Loucy (cell line): ENCODE data around the gene EDIL3.

Experiments used
- H2AFZ ChIP-seq: fragments of 200-600 bp; sonication (generic); 2 replicates; pipeline ENCODE4 v1.6.0; 2016; ENCODE audit warnings: antibody characterized with exemption, mild to moderate bottlenecking, low read length, moderate library complexity
- H3F3A ChIP-seq: fragments of 200-600 bp; 2 replicates; pipeline ENCODE4 v1.6.0; 2016; ENCODE audit warnings: antibody characterized with exemption, low read depth, mild to moderate bottlenecking
- H3K27me3 ChIP-seq: fragments of 200-600 bp; sonication (generic); 2 replicates; pipeline ENCODE4 v1.6.1; 2014; ENCODE audit warnings: low read length, mild to moderate bottlenecking; ENCODE audit not compliant: insufficient read depth, poor library complexity, severe bottlenecking
- H3K36me3 ChIP-seq: fragments of 200-600 bp; sonication (generic); 2 replicates; pipeline ENCODE4 v1.6.1; 2016; ENCODE audit warnings: low read length; ENCODE audit not compliant: insufficient read depth
- H3K4me1 ChIP-seq: fragments of 200-600 bp; sonication (generic); 2 replicates; pipeline ENCODE4 v1.5.1; 2014; ENCODE audit warnings: low read length, mild to moderate bottlenecking; ENCODE audit not compliant: insufficient read depth, poor library complexity, severe bottlenecking
- H3K4me2 ChIP-seq: fragments of 200-600 bp; sonication (generic); 2 replicates; pipeline ENCODE4 v1.6.0; 2014; ENCODE audit warnings: antibody characterized with exemption, low read length, low read depth, mild to moderate bottlenecking; ENCODE audit not compliant: poor library complexity, severe bottlenecking
- H3K4me3 ChIP-seq: fragments of 200-600 bp; sonication (generic); 2 replicates; pipeline ENCODE4 v1.5.1; 2014; ENCODE audit warnings: low read length, mild to moderate bottlenecking, mixed read lengths; ENCODE audit not compliant: poor library complexity, severe bottlenecking
- H3K79me2 ChIP-seq: fragments of 200-600 bp; sonication (generic); 2 replicates; pipeline ENCODE4 v1.6.1; 2014; ENCODE audit warnings: low read length; ENCODE audit not compliant: insufficient read depth
- H3K9ac ChIP-seq: fragments of 200-600 bp; sonication (generic); 2 replicates; pipeline ENCODE4 v1.6.0; 2014; ENCODE audit warnings: mild to moderate bottlenecking, low read depth, low read length, moderate library complexity; ENCODE audit not compliant: poor library complexity, severe bottlenecking
- H3K9me2 ChIP-seq: fragments of 200-600 bp; sonication (generic); replicated peaks from 2 replicates; pipeline ENCODE4 v1.6.1; 2016; ENCODE audit warnings: low read depth, low read length, mixed read lengths
- H3K9me3 ChIP-seq: fragments of 200-600 bp; sonication (generic); 2 replicates; pipeline ENCODE4 v1.6.1; 2014; ENCODE audit warnings: mild to moderate bottlenecking, antibody characterized with exemption, low read length, low read depth; ENCODE audit not compliant: insufficient read depth
- H4K20me1 ChIP-seq: fragments of 200-600 bp; sonication (generic); 2 replicates; pipeline ENCODE4 v1.6.0; 2014; ENCODE audit warnings: antibody characterized with exemption, low read length, mild to moderate bottlenecking; ENCODE audit not compliant: insufficient read depth, poor library complexity, severe bottlenecking
- EZH2phosphoT487 ChIP-seq: fragments of 200-600 bp; IDR thresholded peaks from 2 replicates; pipeline ENCODE4 v1.6.1; 2018; ENCODE audit warnings: antibody characterized with exemption, mild to moderate bottlenecking, moderate library complexity, borderline replicate concordance
- TF ChIP-seq, protein P1 (sequence below): fragments of 200-600 bp; sonication (generic); conservative IDR thresholded peaks from 2 replicates; pipeline ENCODE4 v1.5.1; 2014; ENCODE audit warnings: mild to moderate bottlenecking, antibody characterized with exemption, low read length

EDIL3 gene

GRCh38 chr5:83921666-83922193 is 462.9 kb downstream of the EDIL3 start:
- Histone ChIP-seq H3K9me3 (no peaks in the 10 kb centered on the region), H3F3A (no peaks in the 10 kb centered on the region), H3K4me2 (no peak overlapping the region), H3K9ac (no peak overlapping the region), H3K27me3 (no peaks in the 10 kb centered on the region), H3K36me3 (no peaks in the 10 kb centered on the region), H3K9me2 (no peaks in the 10 kb centered on the region), H4K20me1 (no peaks in the 10 kb centered on the region), H2AFZ (no peak overlapping the region), H3K4me3 (no peak overlapping the region), H3K79me2 (no peaks in the 10 kb centered on the region), H3K4me1 (no peaks in the 10 kb centered on the region)
- TF ChIP-seq, protein P1, sequence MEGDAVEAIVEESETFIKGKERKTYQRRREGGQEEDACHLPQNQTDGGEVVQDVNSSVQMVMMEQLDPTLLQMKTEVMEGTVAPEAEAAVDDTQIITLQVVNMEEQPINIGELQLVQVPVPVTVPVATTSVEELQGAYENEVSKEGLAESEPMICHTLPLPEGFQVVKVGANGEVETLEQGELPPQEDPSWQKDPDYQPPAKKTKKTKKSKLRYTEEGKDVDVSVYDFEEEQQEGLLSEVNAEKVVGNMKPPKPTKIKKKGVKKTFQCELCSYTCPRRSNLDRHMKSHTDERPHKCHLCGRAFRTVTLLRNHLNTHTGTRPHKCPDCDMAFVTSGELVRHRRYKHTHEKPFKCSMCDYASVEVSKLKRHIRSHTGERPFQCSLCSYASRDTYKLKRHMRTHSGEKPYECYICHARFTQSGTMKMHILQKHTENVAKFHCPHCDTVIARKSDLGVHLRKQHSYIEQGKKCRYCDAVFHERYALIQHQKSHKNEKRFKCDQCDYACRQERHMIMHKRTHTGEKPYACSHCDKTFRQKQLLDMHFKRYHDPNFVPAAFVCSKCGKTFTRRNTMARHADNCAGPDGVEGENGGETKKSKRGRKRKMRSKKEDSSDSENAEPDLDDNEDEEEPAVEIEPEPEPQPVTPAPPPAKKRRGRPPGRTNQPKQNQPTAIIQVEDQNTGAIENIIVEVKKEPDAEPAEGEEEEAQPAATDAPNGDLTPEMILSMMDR, result no peak
- no peak for TF ChIP-seq EZH2phosphoT487

DNA sequence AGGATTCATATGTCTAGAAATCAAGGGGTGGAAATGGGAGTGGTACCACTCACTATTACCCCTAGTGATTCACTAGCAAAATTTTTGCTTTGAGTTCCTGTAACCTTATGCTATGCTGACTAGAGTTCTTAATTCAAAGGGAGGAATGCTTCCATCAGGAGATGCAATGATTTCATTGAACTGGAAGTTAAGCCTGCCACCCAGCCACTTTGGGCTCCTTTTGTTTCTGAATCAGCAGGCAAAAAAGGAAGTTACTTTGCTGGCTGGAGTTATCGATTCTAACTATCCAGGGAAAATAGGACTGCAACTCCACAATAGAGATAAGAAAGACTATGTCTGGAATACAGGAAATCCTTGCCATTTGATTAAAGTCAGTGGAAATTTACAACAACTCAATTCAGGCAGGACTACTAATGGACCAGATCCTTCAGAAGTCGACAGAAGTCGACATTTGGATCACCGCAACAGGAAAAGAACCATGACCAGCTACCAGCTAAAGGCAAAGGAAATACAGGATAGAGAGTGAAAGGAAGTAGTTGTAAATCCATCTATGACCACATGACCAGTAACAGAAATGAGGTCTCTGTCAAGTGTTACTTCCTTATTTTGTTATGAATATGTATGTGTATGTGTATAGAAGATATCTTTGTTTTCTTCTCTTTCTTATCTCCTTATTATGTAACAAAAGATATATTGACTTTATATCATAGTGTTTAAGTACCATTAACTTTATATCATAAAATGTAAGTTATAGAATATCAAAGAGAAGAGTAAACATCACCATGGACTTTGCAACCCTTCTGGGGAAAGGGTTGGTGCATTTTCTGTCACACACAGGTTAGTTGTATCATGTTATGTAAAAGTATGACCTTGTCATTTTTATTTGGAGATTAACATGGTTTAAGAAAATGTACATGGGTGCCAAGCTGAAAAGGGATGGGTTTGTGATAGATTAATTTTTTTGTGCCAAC is 465.3 kb downstream of the EDIL3 start:
- no peaks in the 10 kb centered on the region for H3K9me3 ChIP-seq
- no peaks in the 10 kb centered on the region for H3F3A ChIP-seq
- no peaks in the 10 kb centered on the region for H3K27me3 ChIP-seq
- H3K4me2 ChIP-seq, result no peak overlapping the region
- no peaks in the 10 kb centered on the region for H3K4me1 ChIP-seq
- no peak overlapping the region for H3K9ac ChIP-seq
- TF ChIP-seq, protein P1, result no peak
- no peak for TF ChIP-seq EZH2phosphoT487
- no peaks in the 10 kb centered on the region for H4K20me1 ChIP-seq
- no peak overlapping the region for H3K4me3 ChIP-seq
- no peaks in the 10 kb centered on the region for H3K79me2 ChIP-seq
- no peaks in the 10 kb centered on the region for H3K9me2 ChIP-seq
- H2AFZ ChIP-seq, result peak overlapping the region; percentile 76
- H3K36me3 ChIP-seq, result no peaks in the 10 kb centered on the region

DNA sequence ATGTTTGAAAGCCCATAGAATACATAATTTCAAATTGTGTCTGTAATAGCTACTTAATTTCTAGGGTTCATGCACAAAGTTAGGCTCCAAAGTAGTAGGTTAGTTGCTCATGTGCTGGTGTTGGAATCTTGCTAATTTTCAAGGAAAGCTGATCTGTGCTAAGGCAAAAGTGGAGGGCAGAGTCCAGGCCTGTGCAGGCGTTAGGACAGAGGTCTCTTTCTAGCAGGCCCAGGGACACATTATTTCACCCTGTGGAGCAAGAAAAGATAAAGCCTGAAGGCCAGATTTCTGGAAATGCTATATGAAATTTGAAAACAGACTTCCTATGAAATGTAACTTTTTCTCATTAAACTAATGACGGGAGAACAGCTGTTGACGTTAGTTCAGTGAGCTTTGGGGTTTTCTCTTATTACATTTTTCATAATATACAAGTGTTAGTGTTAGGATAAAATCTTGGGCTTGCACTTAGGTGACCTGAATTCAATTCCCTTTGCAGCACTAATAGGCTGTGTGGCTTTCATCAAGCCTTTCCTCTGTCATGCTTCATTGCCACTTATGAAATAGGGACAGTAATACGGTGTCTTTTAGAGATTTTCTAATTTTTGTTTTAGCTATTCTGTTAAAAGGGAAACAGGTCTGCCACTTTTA is 467.3 kb downstream of the EDIL3 start:
- H3K4me3 ChIP-seq, result no peak overlapping the region
- H3K4me2 ChIP-seq, result no peak overlapping the region
- no peak overlapping the region for H2AFZ ChIP-seq
- H3K9me2 ChIP-seq, result no peaks in the 10 kb centered on the region
- no peaks in the 10 kb centered on the region for H3K4me1 ChIP-seq
- no peaks in the 10 kb centered on the region for H3K27me3 ChIP-seq
- H3K9ac ChIP-seq, result no peak overlapping the region
- H3K36me3 ChIP-seq, result no peaks in the 10 kb centered on the region
- no peak for TF ChIP-seq EZH2phosphoT487
- TF ChIP-seq, protein P1, result no peak
- no peaks in the 10 kb centered on the region for H3K9me3 ChIP-seq
- no peaks in the 10 kb centered on the region for H3K79me2 ChIP-seq
- H4K20me1 ChIP-seq, result no peaks in the 10 kb centered on the region
- no peaks in the 10 kb centered on the region for H3F3A ChIP-seq
